NCI-H526 (cell line): ENCODE measurements around the gene SAXO2.
"Not testable (repeated sequence)": the region's sequence is repeated elsewhere in the genome, so short reads cannot be mapped to it uniquely, and the experiment has no call there.

Experiments
- DNase-seq, 2 experiments: peaks; one replicate each; lab custom pipeline; 2025; lab: John Stamatoyannopoulos, UW

Gene SAXO2

DNA sequence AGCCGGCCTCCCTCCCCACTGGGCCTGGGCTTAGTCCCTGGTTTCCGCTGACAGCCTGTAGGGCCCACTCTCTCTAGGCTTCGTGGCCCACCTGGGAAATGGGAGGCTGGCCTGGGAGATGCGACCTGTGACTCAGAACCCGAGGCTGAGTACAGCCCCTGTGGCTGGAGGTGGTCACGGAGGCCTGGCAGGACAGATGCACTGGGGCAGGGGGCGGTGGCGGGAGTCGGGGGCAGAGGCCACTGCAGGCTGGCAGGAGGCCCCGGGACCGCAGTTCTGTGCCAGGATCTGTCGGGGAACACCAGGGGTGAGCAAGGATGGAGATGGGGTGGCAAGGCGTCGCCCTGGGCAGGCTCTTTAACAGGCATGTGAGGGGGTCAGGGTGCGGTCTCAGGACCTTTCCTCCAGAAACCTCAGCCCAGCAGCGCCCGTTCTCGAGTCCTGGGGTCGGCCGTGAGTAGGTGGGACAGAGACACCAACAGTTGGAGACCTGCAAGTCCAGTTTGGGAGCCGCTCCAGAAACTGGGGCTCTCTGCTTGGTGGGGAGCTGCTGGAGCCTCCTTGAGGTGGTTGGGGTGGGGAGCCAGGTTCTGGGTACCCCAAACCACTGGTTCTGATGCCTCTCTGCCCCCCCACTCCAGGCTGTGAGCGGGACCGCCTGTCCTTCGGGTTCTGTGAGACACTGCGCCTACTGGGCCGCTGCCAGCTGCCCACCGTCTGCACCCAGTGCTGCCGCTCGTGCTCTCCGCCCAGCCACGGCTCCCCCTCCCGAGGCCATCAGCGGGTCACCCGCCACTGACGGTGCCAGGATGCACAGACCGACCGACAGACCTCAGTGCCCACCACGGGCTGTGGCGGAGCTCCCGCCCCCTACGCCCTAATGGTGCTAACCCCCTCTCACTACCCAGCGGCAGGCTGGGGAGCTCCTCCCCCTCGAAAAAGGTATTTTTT lies 71.3 kb downstream of the SAXO2 start:
- DNase-seq, result not testable (repeated sequence)
